Pons (tissue), 1 donor: ENCODE data around the gene CUL7.
A peak's percentile ranks its signal among the peaks of the same experiment; 100 is the strongest.

Source experiments
- DNase-seq: peaks from one replicate; pipeline ENCODE4 v3.0.0-alpha.2; 2016; ENCODE audit warnings: low spot score

The CUL7 gene

DNA sequence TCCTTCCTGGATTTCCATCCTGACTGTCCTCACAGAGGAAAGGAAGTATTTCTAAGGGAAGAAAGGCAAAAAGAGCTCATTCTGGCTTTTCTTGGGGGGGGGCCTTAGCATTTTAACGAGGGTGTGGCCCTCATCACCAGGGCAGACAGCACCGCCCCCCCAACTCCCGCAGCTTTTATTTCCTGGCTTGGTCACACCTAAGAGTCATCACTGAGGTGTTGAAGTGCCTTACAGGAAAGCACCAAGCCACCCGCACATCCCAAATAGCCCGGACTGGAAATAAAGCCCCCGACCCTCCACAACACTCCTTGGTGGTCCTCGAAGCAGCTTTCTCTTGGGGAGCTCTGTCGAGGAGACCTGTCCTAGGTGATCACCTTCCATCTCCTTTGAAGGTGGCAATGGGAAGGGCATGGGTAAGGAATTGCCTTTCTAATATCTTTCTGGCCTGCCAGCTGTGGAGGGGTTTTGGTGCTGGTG lies 23.7 kb upstream of the CUL7 start:
- DNase-seq = no peak

DNA sequence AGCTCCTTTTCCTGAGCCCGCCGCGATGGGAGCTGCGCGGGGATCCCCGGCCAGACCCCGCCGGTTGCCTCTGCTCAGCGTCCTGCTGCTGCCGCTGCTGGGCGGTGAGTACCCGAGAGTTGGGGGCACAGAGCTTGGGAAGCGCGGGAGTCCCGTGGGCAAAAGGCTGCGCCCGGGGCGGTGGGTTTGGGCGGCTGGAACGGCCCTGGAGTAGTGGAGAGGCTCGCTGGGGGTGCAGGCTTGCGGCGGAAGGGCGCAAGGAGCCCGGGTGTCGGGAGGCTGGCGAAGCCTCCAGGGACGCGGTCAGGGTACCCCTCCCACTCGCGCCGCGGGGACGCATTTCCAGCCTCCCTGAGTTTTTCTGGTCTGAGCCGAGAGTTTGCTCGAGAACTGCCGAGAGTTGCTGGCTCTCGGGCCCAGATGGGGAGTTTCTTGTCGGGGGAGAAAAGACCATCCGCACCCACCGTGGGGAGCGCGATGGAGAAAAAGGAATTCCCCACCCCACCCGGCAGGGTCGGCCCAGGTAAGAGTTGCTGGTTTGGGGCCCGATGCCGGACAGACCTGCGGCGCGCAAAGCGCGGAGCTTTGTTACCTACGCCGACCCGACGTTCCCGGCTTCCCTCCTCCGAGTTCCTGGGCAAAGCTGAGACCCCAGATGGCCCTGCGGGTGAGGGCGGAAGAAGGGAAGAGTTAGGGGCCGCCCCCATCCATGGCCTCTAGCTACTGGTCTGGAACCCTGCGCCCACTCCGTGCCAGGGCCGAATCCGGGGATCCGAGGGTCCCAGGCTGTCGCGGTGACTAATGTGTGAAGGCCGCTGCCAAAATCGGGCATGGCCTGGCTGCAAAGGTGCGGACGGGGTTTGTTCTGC lies 23.0 kb upstream of the CUL7 start:
- DNase-seq = no peak

DNA sequence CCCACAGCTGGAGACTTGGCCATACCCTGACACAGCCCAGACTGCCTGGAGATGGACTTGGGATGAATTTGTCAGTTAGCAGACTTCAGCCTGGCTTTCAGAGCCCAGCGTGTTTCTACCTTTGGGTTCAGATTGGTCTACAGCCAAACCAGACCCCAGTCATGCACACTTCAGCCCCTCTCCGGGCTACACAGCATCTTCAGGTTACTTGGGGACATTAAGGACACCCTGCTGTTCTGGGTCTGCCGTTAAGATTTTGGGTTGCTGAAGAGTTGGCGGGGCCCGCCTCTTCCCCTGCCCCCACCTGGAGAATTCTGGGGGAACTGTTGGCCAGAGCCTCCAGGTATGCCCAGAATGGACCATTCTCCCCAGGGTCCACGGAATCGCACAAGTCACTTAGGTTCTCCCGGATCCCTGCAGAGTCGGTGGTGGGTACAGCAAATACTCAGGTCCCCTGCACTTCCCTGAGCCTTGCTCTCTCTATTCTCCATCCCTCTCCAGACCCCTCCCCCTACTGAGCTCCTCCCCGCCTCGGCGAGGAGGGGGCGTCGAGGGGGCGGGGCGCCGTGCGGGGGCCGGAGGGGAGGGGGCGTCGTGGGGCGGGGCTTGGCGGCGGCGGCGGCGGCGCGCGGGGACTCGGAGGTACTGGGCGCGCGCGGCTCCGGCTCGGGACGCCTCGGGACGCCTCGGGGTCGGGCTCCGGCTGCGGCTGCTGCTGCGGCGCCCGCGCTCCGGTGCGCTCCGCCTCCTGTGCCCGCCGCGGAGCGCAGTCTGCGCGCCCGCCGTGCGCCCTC lies 22.2 kb upstream of the CUL7 start, which contains the start of gene PTK7:
PTK7 (plus strand) TSS at position 645 of the 794 bp plus-strand sequence. CDS start 175 bp downstream, outside the sequence.
- DNase-seq = no peak

DNA sequence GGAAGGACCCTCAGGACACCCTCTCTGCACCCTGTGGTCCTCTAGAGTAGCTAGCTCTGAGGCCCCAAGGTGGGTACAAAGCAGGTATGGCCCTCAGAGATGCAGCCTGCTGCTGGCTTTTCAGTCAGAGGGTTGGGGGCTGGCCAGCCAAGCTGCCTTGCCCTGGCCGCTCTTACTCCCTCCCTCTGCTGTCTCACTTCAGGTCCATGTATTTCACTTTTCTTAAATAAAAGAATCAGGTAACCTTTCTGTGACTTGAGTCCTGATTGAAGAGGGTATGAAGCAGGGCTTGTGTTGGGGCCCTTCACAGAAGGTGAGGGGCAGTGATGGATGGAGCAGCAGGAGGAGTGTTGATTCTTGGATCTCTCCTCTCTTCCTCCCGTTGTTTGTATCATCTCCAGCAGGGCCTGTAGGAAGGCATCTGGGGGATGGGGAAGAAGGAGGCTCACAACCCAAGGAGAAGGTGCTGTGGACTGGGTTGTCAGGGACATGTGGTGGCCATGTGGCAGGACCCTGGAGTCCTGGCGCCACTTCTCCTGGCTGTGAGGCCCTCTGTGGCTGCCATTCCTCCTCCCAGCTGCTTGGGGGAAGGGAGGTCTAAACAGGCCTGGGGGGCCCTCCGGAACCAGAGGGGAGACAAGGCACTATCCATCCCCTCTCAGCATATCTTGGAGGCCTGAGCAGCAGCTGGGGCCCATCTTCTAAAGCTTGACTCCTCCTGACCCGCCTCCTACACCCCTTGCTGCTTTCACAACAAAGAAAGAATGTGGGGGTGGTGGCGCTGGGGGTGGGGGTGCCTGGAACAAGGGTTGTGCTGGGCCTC lies 21.4 kb upstream of the CUL7 start:
- DNase-seq = no peak

DNA sequence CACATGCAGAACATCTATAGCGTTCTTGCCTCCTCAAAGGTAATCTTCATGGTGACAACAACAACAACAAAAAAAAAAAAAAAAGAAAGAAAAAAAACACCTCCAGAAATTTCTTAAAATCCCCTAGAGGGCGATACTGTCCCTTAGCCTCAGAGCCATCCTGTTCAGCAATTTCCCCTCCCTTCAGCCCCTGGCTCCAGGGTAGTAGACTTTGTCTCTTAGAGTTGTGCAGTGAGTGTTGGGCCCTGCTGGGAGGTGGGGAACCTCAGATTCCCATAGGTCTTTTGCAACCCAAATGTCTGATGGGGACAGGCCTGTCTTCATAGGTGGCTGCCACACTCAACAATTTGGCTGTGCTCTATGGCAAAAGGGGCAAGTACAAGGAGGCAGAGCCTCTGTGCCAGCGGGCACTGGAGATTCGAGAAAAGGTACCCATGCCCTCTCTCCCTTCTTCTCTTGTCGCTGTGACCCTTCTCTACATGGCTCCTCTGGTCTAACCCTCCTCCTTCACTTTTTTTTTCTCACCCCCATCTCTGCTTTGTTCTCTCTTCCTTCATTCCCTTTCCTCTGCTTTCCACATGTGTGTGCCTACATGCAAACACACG lies 16.5 kb upstream of the CUL7 start:
- DNase-seq = no peak

DNA sequence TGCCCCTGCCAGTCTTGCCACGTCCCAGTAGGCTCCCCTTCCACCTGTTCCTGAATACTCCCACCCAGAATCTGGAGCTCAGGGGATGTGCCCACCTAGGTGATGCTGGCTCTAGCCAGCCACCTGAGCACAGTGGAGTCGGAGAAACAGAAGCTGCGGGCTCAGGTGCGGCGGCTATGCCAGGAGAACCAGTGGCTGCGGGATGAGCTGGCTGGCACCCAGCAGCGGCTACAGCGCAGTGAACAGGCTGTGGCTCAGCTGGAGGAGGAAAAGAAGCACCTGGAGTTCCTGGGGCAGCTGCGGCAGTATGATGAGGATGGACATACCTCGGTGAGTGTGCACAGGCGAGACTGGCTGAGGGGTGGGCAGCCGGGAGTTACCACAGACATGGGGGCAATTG lies 9.2 kb upstream of the CUL7 start:
- no peak for DNase-seq

DNA sequence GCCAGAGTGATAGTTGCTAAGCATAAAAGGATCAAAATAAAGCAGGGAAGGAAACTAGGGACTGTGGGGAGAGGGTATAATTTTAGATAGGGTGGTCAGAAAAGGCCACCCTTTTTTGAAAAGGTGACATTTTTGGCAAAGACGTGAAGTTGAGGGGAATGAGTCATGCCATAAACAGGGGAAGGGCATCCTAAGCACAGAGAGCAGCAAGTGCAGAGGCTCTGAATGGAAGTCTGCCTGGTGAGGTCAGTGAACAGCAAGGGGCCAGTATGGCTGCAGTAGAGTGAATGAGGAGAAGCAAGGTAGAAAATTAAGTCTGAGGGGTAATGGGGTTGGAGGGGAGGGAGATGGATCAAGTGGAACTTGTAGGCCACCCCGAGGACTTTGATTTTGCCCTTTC lies 8.2 kb upstream of the CUL7 start:
- DNase-seq = no peak

DNA sequence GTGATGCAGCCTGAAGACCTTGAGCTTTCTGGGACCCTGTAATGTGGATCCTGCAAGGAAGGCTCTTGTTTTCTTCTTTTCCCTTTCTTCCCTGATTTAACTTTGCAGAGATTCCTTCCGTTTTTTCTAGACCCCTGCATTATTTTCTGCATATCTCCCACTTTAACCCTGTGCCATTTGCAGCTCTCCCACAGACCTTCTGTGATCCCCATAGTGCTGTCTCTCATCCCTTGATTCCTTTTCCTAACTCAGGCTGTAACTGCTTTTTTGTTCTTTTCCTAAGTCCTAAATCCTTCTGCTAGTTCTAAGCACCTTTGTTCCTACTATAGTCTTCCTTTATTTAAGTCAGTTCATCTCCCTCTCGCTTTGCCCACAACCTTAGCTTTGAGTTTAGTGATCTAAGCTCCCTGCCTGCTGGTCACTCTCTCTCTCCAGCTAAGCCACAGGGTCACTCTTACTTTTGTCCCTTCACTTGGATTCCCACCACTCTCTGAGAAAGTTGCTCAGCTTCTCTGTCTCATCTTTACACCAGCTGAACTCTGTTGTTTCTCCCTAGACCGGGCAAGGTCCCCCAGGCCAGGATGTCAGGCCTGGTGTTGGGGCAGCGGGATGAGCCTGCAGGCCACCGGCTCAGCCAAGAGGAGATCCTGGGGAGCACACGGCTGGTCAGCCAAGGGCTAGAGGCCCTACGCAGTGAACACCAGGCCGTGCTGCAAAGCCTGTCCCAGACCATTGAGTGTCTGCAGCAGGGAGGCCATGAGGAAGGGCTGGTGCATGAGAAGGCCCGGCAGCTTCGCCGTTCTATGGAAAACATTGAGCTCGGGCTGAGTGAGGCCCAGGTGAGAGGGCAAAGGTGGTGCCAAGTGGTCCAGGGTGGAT lies 7.3 kb upstream of the CUL7 start:
- DNase-seq = no peak

DNA sequence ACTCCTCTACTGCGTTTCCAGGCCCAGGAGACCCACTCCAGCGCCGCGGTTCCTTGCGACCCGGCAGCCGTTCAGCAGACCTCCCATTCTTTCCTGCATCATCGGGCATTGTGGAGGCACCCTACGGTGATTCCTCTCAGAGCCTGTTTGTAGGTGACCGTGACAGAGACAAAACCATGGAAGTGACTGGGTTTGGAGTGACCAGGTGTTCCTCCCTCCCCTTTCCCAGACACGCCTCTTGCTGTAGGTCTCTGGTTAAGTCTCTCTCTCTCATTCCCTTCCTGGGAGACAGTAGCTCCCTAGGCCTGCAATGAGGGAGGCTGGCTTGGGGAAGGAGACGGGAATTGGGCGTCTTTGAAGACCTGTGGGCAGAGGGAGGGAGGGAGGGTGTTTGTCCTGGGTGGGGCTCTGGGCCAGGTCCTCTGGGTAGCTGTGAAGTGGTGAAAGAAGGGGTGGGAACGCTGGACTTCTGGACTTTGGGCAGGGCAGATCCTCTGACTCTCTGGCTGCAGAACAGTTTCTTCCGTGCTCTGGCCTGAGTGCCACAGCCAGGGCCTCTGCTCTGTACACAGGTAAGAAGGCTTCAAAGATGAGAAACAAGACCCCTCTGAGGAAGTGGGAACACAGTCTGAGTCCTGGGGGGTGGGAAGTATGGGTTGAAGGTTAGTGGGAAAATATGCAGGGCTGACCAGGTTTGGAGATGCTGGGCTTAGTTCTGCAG lies 6.5 kb upstream of the CUL7 start:
- DNase-seq = no peak

DNA sequence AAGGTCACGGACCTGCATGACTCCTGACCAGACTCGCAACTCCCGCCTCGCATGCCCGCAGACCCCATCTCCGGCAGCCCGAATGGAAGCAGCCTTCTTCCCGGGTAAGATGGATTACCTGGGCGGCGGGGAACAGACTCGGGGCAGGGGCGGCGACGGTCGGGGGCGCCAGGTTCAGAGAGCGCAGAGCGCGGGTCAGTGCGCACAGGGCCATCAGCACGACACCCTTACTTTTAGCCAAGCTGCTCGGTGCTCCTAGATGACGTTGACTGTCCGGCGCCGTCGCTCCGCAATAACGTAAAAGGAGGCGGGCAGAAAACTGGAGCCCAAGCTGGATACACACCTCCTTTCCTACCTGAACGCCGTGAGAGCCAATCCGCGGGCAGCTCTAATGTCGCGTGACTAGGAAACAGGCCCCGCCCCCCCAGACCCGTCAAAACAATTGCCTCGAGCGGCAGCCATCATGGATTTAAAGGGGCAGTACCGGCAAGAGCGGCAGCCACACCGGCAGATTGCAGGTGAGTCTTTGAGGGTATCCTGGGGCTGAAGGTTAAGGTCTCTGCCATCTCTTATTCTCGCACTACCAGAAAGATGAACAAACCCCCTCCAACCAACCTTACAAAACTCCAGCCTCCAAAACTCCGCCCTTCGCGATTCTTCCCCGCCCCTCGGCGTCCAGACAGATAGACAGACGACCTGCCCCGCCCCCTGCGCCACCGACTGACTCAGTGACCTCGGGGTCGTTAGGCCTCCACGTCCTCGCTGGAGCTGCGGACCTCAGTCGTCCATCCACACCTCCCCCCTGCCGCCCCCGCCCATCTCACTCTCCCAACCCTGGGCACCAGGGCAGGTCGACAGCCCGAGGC lies 5.8 kb upstream of the CUL7 start, which contains the start of the genes KLC4 and MRPL2:
KLC4 (plus strand) TSS at position 464 of the 866 bp plus-strand sequence. CDS start 1,705 bp downstream, outside the sequence.
MRPL2 (minus strand) TSS at position 267 of the 866 bp plus-strand sequence; CDS start at position 214, 53 bp downstream.
- peak; percentile 99 for DNase-seq

DNA sequence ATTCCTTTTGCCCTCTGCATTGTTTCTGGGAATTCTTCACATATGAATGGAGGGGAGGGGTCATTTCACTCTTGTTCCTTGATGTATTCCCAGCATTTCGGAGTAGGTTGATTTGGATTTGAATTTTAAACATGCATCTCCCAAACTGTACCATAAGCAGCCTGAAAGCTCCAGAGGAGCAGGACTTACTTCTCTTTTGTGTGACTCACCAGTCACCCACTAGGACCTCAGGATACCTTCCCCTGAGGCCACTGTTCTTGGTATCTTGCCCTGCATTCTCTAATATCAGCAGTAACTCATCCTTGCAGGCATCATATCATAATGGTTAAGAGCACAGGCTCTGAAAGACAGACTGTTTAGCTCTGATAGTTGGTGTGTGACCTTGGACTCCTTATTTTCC lies 4.9 kb upstream of the CUL7 start:
- no peak for DNase-seq

DNA sequence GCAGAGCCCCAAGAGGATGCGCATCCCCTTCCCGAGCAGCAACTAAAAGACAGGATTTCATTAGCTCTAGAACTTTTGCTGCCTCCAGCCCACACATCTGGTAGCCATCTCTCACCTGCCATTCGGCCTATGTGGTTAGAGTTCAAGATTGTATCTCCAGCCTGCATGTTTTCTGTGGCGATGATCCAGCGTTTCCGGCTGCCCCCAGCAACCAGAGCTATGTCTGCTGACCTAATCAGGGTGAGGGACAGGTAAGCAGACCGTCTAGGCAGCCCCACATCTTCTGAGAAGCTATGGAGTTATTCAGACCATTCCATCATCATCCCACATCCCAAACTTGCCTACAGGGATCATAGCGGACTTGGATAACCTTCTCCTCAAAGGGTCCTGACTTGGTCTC lies 2.3 kb upstream of the CUL7 start:
- no peak for DNase-seq

DNA sequence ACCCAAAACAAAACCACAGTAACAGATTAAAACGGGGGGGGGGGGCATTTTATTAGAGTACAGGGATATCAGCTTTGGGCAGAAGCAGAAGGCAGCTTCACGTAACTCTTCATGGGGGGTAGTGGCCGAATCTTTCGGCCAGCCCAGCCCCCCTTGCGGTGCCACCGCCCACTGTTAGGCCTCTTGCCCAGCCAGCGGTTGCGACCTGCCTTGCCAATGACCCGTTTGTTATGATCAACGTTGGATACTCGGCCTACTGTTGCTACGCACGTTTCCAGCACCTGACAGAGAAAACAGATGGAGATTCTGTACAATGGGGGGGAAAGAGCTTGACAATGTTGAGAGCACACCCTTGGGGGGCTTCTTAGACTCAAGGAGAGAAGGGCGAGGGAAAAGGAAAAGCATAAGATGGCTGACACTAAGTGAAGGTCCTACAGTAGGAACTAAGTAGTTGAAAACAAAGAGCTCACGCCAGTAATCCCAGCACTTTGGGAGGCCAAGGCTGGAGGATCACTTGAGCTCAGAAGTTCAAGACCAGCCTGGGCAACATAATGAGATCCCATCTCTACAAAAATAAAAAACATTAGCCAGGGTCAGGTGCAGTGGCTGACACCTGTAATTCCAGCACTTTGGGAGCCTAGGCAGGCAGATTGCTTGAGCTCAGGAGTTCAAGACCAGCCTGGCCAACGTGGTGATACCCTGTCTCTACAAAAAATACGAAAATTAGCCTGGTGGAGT lies 724 bp upstream of the CUL7 start:
- DNase-seq = no peak

DNA sequence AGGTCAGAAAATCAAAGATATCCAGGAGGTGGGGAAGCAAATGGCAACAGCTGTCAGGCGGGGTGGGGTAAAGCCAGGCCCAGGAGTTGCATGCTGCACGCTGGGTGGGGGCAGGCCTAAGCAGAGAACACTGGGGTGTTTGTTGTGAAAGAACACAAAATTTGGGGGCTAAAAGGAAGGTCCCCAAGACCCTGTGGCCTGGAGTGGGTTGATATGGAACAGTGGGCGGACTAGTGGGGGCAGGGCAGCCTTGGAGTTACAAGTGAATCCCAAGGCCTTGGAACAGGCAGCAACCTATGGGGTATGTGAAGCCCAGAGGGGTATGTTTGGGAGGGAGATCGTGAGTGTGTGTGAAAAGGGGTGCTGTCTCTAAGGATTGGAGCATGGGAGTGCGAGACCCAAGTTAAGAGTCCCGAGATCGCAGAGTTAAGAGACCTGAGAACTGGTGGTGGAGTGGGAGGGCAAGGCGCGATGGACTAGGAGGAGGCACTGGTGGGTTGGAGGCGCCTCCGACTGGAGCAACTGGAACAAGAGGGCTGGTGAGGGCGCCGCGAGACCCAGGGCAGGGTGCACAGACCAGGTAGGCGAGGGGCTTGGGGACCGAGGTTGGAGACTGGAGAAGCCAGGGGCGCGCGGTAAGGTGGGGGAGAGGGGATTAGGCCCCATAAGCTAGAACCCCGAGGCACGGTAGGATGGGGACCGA lies 658 bp downstream of the CUL7 start:
- DNase-seq = no peak

DNA sequence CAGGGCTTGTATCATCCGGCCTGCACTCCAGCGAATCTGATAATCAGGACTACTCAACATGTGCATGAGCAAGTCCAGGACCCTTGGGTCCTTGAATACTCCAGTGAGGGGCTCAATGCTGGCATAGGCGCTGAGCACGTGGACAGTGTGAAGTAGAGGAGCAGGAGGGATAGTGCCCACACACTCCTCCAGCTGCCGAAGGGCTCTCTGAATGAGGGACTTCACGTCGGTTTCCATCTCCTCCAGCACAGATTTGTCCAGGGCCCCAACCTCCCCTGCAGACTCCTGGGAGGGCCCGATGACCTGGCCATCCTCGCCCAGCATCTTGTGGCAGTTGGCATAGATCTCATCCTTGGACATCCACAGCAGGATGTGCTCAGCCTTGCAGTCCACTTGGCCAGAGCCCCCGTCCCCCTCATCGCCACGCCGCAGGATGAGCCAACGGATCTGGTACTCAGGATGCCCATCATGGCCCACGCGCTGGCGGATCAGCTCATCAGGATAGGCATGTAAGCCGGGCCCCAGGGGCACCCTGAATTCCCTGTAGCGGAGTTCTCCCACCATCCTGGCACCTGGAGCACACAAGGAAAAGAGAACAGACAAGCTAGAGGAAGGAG lies 1.3 kb downstream of the CUL7 start:
- no peak for DNase-seq

DNA sequence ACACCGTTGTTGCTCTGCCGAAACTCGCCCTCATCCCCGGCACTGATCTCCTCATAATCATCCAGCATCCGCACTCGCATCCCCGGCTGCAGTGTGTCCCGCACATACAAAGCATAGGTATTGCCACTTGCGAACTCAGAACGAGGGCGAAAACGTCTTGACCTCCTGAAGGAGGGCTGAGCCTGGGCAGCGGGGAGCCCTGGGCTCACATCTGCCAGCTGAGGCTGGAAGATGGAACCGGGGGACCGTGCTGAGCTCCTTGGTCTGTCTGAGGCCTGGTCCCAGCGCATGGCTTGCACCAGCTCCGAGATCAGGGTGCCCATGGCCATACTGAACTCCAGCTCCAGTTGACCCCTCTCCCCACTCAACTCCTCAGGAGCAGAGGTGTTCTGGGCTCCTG lies 2.7 kb downstream of the CUL7 start:
- no peak for DNase-seq

DNA sequence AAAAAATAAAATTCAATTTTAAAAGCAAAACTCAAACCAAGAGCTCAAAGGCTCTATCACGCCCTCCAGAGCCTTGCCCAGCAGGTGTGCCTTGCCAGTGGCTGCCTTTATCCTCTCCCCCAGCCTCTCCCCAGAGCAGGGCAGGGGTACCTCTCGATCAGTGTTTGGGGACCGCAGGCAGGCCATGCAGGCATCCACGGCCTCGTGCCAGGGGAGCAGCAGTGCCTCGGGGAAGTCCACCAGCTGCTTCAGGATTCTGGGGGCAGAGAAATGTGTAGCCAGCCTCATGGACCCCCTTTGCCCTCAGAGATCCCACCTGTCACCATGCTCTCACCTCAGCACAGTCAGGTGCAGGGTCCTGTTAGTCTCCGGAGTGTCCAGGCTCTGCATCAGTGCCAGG lies 5.7 kb downstream of the CUL7 start:
- DNase-seq = no peak
